Vagina (tissue), 2 donors: Measurements from ENCODE around the gene RXYLT1. TPM values are rescaled to one million over a fixed set of nuclear protein-coding genes. Genes with fewer than 3 reads are reported as not detected.

Source experiments
- DNase-seq, 2 donors: peaks; one replicate each; pipeline ENCODE4 v3.0.0-alpha.2; 2017; ENCODE audit errors: extremely low spot score in 2 of 2
- H3K27ac ChIP-seq: fragments of 200-600 bp; sonication (generic); one replicate; pipeline ENCODE4 v1.5.1; 2019
- H3K27me3 ChIP-seq: fragments of 200-600 bp; sonication (generic); one replicate; pipeline ENCODE4 v1.5.1; 2019
- H3K36me3 ChIP-seq, 2 donors: fragments of 200-600 bp; sonication (generic); one replicate each; pipeline ENCODE4 v1.5.1; 2017 to 2019
- H3K4me1 ChIP-seq: fragments of 200-600 bp; sonication (generic); one replicate; pipeline ENCODE4 v1.5.1; 2019
- H3K4me3 ChIP-seq, 2 donors: fragments of 200-600 bp; sonication (generic); 1 replicate in 1 of 2; 2 replicates in 1 of 2; pipeline ENCODE4 v1.5.1; 2016 to 2019
- H3K9me3 ChIP-seq: fragments of 200-600 bp; sonication (generic); one replicate; pipeline ENCODE4 v1.5.1; 2019
- CTCF ChIP-seq, 3 experiments: fragments of 450-650 bp in 2 of 3; fragments of 200-600 bp in 1 of 3; sonication (generic) in 1 of 3; IDR thresholded peaks; one replicate each; pipeline ENCODE4 v1.5.1; 2017 to 2019; ENCODE audit warnings: antibody characterized with exemption in 3 of 3, mild to moderate bottlenecking in 2 of 3, moderate library complexity in 2 of 3
- POLR2A ChIP-seq, 2 donors: fragments of 450-650 bp; IDR thresholded peaks; one replicate each; pipeline ENCODE4 v1.6.1; 2017; ENCODE audit warnings: antibody characterized with exemption in 2 of 2, mild to moderate bottlenecking in 2 of 2, moderate library complexity in 2 of 2
- POLR2AphosphoS5 ChIP-seq, 2 donors: sonication (generic); formaldehyde crosslinking; IDR thresholded peaks; one replicate each; pipeline ENCODE4 v1.9.0; 2017; ENCODE audit warnings: antibody characterized with exemption in 2 of 2, mild to moderate bottlenecking in 2 of 2, low read depth in 1 of 2; ENCODE audit not compliant: insufficient read depth in 1 of 2
- intact Hi-C: fragments of 100-400 bp; cut with DNase I; formaldehyde crosslinking; loops from one replicate; pipeline ENCODE4 v1.15.1; 2023
- total RNA-seq: library from RNA; depleted of rRNA; stranded (reverse); fragments of >200 nt; gene quantifications from one replicate; pipeline ENCODE4 v1.2.3, GENCODE V29; 2016

Gene RXYLT1
- total RNA-seq, 1 donor from 2014 or later, result 10.1 TPM

DNA sequence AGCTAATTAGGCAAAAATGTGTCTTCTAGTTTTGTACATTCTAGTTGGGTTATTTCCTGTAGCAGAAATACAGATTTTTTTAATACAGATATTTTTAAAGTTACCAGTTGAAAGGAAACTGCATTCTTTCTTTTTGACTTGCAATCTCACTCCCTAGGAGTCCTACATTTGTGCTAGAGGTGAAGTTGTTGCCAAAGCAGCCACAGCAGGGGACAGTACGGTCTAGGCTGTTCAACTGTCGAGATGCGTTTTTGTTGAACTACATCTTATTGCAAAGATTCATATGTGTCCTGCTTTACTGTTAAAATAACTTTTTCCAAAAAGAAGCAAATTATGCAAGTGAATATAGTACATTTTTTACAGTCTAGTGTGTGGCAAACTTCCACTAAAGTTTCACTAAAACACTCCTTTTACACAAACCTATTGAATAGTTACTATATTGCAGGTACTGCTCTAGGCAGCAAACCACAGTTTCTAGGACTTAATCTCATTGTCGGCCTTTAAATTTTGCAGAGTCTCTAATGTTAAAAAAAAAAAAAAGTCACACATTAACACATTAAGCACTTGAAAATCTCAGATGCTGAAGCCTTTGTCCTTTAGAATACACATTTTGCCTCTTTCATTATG is 34.5 kb downstream of the RXYLT1 start:
- no peaks in the 10 kb centered on the region for H3K4me1 ChIP-seq
- no peak overlapping the region for H3K4me3 ChIP-seq
- no peak overlapping the region for H3K27ac ChIP-seq
- TF ChIP-seq POLR2AphosphoS5 (IDR thresholded peaks at IDR 0.05; ENCODE audit: insufficient read depth in 1 of 2, low read depth in 1 of 2) (no peak), POLR2A (IDR thresholded peaks at IDR 0.05) (no peak), CTCF (IDR thresholded peaks at IDR 0.05) (no peak)
- DNase-seq, result no peak
- intact Hi-C loops, result no loop called here
- H3K27me3 ChIP-seq, result no peaks in the 10 kb centered on the region
- no peaks in the 10 kb centered on the region for H3K36me3 ChIP-seq
- H3K9me3 ChIP-seq, result no peaks in the 10 kb centered on the region

DNA sequence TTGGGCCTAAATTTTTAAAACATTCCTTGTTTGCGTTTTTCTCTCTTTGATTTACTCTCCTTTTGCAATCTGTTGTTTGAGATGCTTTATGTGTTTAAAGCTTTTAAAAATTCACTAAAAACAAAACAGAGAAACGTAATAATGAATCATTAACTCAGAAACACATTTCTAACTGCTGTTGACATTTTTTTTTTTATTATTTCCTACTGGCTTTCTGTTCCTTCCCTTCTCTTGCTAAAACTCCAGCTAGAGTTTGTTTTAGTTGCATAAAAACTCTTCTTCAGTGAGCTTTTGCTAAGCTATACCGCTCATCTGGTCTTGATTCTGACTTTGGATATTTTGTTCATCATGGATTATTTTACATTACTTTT is 35.8 kb downstream of the RXYLT1 start:
- TF ChIP-seq POLR2A (IDR thresholded peaks at IDR 0.05) (no peak), CTCF (IDR thresholded peaks at IDR 0.05) (no peak), POLR2AphosphoS5 (IDR thresholded peaks at IDR 0.05; ENCODE audit: insufficient read depth in 1 of 2, low read depth in 1 of 2) (no peak)
- H3K4me3 ChIP-seq, result no peak overlapping the region
- intact Hi-C loops, result no loop called here
- no peak for DNase-seq
- no peak overlapping the region for H3K27ac ChIP-seq
- no peaks in the 10 kb centered on the region for H3K4me1 ChIP-seq
- H3K9me3 ChIP-seq, result no peaks in the 10 kb centered on the region
- H3K27me3 ChIP-seq, result no peaks in the 10 kb centered on the region
- H3K36me3 ChIP-seq, result no peaks in the 10 kb centered on the region

DNA sequence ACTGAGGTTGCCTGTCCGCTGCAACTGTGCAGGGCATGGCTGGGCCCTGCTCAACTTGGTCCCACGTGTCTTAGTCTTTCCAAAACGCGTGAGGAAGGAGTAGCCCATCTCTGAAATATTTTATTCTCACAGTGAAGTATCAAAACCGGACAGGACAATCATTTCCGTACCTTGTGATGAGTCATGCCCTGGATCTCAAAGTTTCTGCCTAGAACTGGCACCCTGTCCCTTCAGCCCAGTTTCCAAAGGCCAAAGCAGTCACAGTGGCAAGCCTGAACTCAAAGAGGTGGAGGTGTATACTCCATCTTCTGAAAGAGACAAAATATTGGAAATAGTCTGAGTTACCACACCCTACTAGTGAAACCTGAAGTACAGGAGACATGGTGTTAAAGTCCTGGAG is 36.3 kb downstream of the RXYLT1 start:
- DNase-seq, result no peak
- H3K4me1 ChIP-seq, result no peaks in the 10 kb centered on the region
- H3K27ac ChIP-seq, result no peak overlapping the region
- TF ChIP-seq POLR2A (IDR thresholded peaks at IDR 0.05), result no peak
- TF ChIP-seq CTCF (IDR thresholded peaks at IDR 0.05), result no peak
- no peak for TF ChIP-seq POLR2AphosphoS5 (IDR thresholded peaks at IDR 0.05; ENCODE audit: insufficient read depth in 1 of 2, low read depth in 1 of 2)
- no peak overlapping the region for H3K4me3 ChIP-seq
- no peaks in the 10 kb centered on the region for H3K9me3 ChIP-seq
- intact Hi-C loops, result no loop called here
- H3K36me3 ChIP-seq, result no peaks in the 10 kb centered on the region
- no peaks in the 10 kb centered on the region for H3K27me3 ChIP-seq

- no peak for DNase-seq
- H3K36me3 ChIP-seq, result no peaks in the 10 kb centered on the region
- no peaks in the 10 kb centered on the region for H3K27me3 ChIP-seq
- H3K9me3 ChIP-seq, result no peaks in the 10 kb centered on the region
- TF ChIP-seq CTCF (IDR thresholded peaks at IDR 0.05) (no peak), POLR2A (IDR thresholded peaks at IDR 0.05) (no peak), POLR2AphosphoS5 (IDR thresholded peaks at IDR 0.05; ENCODE audit: insufficient read depth in 1 of 2, low read depth in 1 of 2) (no peak)
- no peaks in the 10 kb centered on the region for H3K4me1 ChIP-seq
- intact Hi-C loops, result no loop called here
- H3K27ac ChIP-seq, result no peak overlapping the region
- no peak overlapping the region for H3K4me3 ChIP-seq
These were observed 40.7 kb downstream of the RXYLT1 start for GRCh38 chr12:63820427-63820826.

DNA sequence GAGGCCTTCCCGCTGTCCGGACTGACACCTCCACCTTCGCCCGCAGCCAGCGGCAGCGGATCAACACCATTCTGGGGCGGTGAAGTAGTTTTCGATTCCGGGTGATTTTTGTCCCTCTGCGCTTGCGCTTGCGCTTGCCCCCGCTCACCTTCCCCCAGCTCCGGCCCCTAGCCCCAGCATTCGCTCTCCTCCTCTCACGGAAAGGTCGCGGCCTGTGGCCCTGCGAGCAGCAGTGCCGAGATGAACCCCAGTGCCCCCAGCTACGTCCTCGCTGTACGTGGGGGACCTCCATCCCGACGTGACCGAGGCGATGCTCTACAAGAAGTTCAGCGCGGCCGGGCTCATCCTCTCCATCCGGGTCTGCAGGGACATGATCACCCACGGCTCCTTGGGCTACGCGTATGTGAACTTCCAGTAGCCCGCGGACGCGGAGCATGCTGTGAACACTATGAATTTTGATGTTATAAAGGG is 42.1 kb downstream of the RXYLT1 start:
- intact Hi-C loops, result no loop called here
- no peak for DNase-seq

More for the DNA sequence above, 42.1 kb downstream of the RXYLT1 start:
- H3K27me3 ChIP-seq, result no peaks in the 10 kb centered on the region
- no peaks in the 10 kb centered on the region for H3K4me1 ChIP-seq
- H3K27ac ChIP-seq, result no peak overlapping the region
- H3K4me3 ChIP-seq, result peak overlapping the region; percentile 46 to 47
- TF ChIP-seq POLR2A (IDR thresholded peaks at IDR 0.05), result no peak
- no peak for TF ChIP-seq POLR2AphosphoS5 (IDR thresholded peaks at IDR 0.05; ENCODE audit: insufficient read depth in 1 of 2, low read depth in 1 of 2)
- TF ChIP-seq CTCF (IDR thresholded peaks at IDR 0.05), result no peak
- no peaks in the 10 kb centered on the region for H3K9me3 ChIP-seq
- no peaks in the 10 kb centered on the region for H3K36me3 ChIP-seq
